Left ventricle myocardium inferior (tissue), 1 donor: Measurements from ENCODE around the gene TBX4. TPM values are rescaled to one million over a fixed set of nuclear protein-coding genes. Genes with fewer than 3 reads are reported as not detected.
"Not testable (repeated sequence)": the region's sequence is repeated elsewhere in the genome, so short reads cannot be mapped to it uniquely, and the experiment has no call there.

ENCODE experiments used
- DNase-seq: peaks from one replicate; pipeline ENCODE4 v3.0.0-alpha.2; 2020
- H3K27ac ChIP-seq: fragments of 200-600 bp; replicated peaks from 2 replicates; pipeline ENCODE4 v1.8.0; 2021
- H3K27me3 ChIP-seq: fragments of 200-600 bp; 2 replicates; pipeline ENCODE4 v1.8.0; 2021; ENCODE audit warnings: low read depth
- H3K36me3 ChIP-seq: fragments of 200-600 bp; 2 replicates; pipeline ENCODE4 v1.8.0; 2021
- H3K4me1 ChIP-seq: fragments of 200-600 bp; 2 replicates; pipeline ENCODE4 v1.8.0; 2021
- H3K4me3 ChIP-seq: fragments of 200-600 bp; 2 replicates; pipeline ENCODE4 v1.8.0; 2021; ENCODE audit warnings: mild to moderate bottlenecking, moderate library complexity
- H3K9me3 ChIP-seq: fragments of 200-600 bp; replicated peaks from 2 replicates; pipeline ENCODE4 v1.8.0; 2021
- intact Hi-C: fragments of 100-400 bp; cut with micrococcal nuclease; formaldehyde crosslinking; loops from one replicate; pipeline ENCODE4 v1.11.0; 2022
- total RNA-seq: library from RNA; stranded (reverse); fragmentation: NEBNext Ultra II Directional; extraction: Animal tissue kit (Norgen Biotek cat#: 25700); gene quantifications from one replicate; pipeline ENCODE4 v1.2.1, GENCODE V29; 2021
- TF ChIP-seq, protein P1 (sequence below): fragments of 200-600 bp; IDR thresholded peaks from 2 replicates; pipeline ENCODE4 v1.8.0; 2021; ENCODE audit warnings: antibody characterized with exemption, mild to moderate bottlenecking, borderline replicate concordance
- donor health status: DM: no; HTN: yes; CAD: no; lungs with severe emphysema.

Gene TBX4
- total RNA-seq, 1 donor from 2014 or later: not detected

DNA sequence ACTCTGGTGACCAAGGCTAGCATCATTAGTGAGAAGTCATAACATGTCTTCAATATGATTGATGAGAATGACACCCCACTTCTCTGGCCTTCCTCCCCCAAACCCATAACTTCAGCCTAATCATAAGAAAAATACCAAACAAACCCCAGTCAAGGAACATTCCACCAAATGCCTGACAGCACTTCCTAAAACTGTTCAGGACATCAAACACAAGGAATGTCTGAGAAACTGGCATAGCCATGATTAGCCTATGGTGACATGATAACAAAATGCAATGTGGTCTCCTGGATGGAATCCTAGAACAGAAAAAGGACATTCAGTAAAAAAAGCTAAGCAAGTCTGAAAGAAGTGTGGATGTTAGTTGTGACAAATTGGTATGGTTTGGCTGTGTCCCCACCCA lies 24.7 kb upstream of the TBX4 start:
- intact Hi-C loops: no loop called here

DNA sequence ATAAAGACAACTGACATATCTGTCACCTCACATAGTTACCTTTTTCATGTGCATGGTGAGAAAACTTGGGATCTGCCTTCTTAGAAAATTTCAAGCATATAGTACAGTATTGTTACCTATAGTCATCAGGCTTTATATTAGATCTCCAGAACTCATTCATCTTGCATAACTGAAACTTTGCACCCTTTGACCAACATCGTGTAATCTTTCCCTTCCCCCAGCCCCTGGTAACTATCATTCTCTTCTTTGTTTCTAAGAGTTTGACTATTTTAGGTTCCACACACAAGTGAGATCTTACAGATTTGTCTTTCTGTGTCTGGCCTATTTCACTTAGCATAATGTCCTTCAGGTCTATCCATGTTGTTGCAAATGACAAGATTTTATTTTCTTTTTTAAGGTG lies 22.9 kb upstream of the TBX4 start:
- H3K4me1 ChIP-seq: no peaks in the 10 kb centered on the region
- TF ChIP-seq, protein P1, sequence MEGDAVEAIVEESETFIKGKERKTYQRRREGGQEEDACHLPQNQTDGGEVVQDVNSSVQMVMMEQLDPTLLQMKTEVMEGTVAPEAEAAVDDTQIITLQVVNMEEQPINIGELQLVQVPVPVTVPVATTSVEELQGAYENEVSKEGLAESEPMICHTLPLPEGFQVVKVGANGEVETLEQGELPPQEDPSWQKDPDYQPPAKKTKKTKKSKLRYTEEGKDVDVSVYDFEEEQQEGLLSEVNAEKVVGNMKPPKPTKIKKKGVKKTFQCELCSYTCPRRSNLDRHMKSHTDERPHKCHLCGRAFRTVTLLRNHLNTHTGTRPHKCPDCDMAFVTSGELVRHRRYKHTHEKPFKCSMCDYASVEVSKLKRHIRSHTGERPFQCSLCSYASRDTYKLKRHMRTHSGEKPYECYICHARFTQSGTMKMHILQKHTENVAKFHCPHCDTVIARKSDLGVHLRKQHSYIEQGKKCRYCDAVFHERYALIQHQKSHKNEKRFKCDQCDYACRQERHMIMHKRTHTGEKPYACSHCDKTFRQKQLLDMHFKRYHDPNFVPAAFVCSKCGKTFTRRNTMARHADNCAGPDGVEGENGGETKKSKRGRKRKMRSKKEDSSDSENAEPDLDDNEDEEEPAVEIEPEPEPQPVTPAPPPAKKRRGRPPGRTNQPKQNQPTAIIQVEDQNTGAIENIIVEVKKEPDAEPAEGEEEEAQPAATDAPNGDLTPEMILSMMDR: no peak
- H3K4me3 ChIP-seq: no peak overlapping the region
- intact Hi-C loops: no loop called here
- no peak overlapping the region for H3K27ac ChIP-seq
- peaks cover under 1% of the 10 kb centered on the region for H3K9me3 ChIP-seq
- no peak for DNase-seq
- peaks cover 49% of the 10 kb centered on the region for H3K27me3 ChIP-seq
- H3K36me3 ChIP-seq: no peaks in the 10 kb centered on the region

More for the DNA sequence above, 24.7 kb upstream of the TBX4 start:
- Histone ChIP-seq H3K4me3 (no peak overlapping the region), H3K4me1 (no peaks in the 10 kb centered on the region), H3K27ac (no peak overlapping the region), H3K27me3 (peaks cover 66% of the 10 kb centered on the region), H3K36me3 (no peaks in the 10 kb centered on the region), H3K9me3 (no peaks in the 10 kb centered on the region)
- DNase-seq: no peak
- TF ChIP-seq, protein P1: no peak

GRCh38 chr17:61429831-61430230 lies 22.4 kb upstream of the TBX4 start:
- H3K36me3 ChIP-seq, DNase-seq, H3K9me3 ChIP-seq, H3K4me3 ChIP-seq, H3K27ac ChIP-seq, intact Hi-C loops, H3K4me1 ChIP-seq: not testable (repeated sequence)
- peaks cover 49% of the 10 kb centered on the region for H3K27me3 ChIP-seq

GRCh38 chr17:61431594-61432311 lies 20.5 kb upstream of the TBX4 start:
- Histone ChIP-seq H3K4me3 (no peak overlapping the region), H3K27me3 (peaks cover 30% of the 10 kb centered on the region), H3K9me3 (peaks cover 25% of the 10 kb centered on the region), H3K4me1 (no peaks in the 10 kb centered on the region), H3K36me3 (no peaks in the 10 kb centered on the region), H3K27ac (no peak overlapping the region)
- intact Hi-C loops: no loop called here
- no peak for DNase-seq
- TF ChIP-seq, protein P1: no peak

GRCh38 chr17:61436273-61436672 lies 15.9 kb upstream of the TBX4 start:
- no peaks in the 10 kb centered on the region for H3K4me1 ChIP-seq
- no peaks in the 10 kb centered on the region for H3K36me3 ChIP-seq
- intact Hi-C loops: no loop called here
- H3K27ac ChIP-seq: no peak overlapping the region
- TF ChIP-seq, protein P1: no peak
- H3K4me3 ChIP-seq: no peak overlapping the region
- DNase-seq: no peak
- peaks cover 36% of the 10 kb centered on the region for H3K27me3 ChIP-seq
- peaks cover 41% of the 10 kb centered on the region for H3K9me3 ChIP-seq

DNA sequence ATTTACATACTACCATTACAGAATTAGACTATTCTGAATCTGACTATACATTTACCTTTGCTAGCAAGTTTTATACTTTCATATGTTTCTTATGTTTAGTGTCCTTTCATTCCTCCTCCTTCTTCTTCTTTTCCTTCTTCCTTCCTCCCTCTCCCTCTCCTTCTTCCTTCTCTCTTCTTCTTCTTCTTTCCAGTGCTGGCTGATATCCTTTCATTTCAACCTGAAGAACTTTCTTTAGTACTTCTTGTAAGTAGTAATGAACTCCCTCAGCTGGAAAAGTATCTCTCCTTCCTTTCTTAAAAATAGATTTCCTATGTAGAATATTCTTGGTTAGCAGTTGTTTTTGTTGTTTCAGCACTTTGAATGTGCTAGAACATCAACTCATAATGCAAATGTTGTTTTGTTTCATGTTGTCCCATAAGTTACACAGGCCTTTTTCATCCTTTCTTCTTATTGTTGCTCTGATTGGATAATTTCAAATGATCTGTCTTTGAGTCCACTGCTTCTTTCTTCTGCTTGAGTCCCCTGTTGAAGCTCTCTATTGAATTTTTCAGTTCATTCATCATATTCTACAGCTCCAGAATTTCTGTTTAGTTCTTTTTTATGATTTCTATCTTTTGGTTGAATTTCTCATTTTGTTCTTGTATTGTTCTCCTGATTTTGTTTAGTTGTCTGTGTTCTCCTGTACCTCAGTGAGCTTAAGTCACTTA lies 15.1 kb upstream of the TBX4 start:
- Histone ChIP-seq H3K27me3 (peaks cover 43% of the 10 kb centered on the region), H3K9me3 (peaks cover 41% of the 10 kb centered on the region), H3K4me1 (no peaks in the 10 kb centered on the region), H3K27ac (no peak overlapping the region), H3K4me3 (no peak overlapping the region), H3K36me3 (no peaks in the 10 kb centered on the region)
- no peak for DNase-seq
- TF ChIP-seq, protein P1: no peak
- intact Hi-C loops: no loop called here
